IMR-90 (cell line): ENCODE results near the gene EML6. TPM values are rescaled to one million over a fixed set of nuclear protein-coding genes. Genes with fewer than 3 reads are reported as not detected.

Source experiments
- ATAC-seq: fragments of 200-7000 bp; cut with Tn5 transposase; 2 replicates; pipeline ENCODE4 v1.9.1; 2020; ENCODE audit warnings: low read depth, mild to moderate bottlenecking, moderate library complexity
- BruUV-seq: library from RNA; stranded (reverse); fragments of 400-500 nt; replicated peaks from 2 replicates; lab custom pipeline; 2021; lab: Mats Ljungman, UMichigan
- CTCF ChIA-PET: fragments of 300-600 bp; formaldehyde crosslinking; extraction: SDS; loops from one replicate; lab custom pipeline; 2021; ENCODE audit warnings: antibody characterized with exemption; lab: Yijun Ruan, JAX
- POLR2A ChIA-PET: fragments of 300-600 bp; sonication (Branson Sonifier 250); formaldehyde crosslinking; loops from one replicate; lab custom pipeline; 2022; ENCODE audit warnings: antibody characterized with exemption; ENCODE audit not compliant: unreplicated experiment; lab: Charles Lee
- DNase-seq: peaks from one replicate; pipeline ENCODE4 v3.0.0; 2013
- H2AFZ ChIP-seq: replicated peaks from 2 replicates; pipeline ENCODE3; 2013; ENCODE audit warnings: low read length, mild to moderate bottlenecking; ENCODE audit not compliant: poor library complexity
- H2AK5ac ChIP-seq: 2 replicates; pipeline ENCODE4 v1.6.1; 2013; ENCODE audit warnings: low read depth, low read length, inconsistent platforms
- H2AK9ac ChIP-seq: replicated peaks from 2 replicates; pipeline ENCODE3; 2013; ENCODE audit warnings: mild to moderate bottlenecking, low read depth, low read length, moderate library complexity; ENCODE audit not compliant: poor library complexity
- H2BK120ac ChIP-seq: 2 replicates; pipeline ENCODE4 v1.6.1; 2013; ENCODE audit warnings: low read depth, low read length, inconsistent platforms
- H2BK15ac ChIP-seq: 3 replicates; pipeline ENCODE4 v1.6.1; 2013; ENCODE audit warnings: low read depth, low read length, inconsistent platforms
- H2BK20ac ChIP-seq: 2 replicates; pipeline ENCODE4 v1.6.1; 2013; ENCODE audit warnings: low read depth, mild to moderate bottlenecking, inconsistent platforms, low read length, moderate library complexity
- H2BK5ac ChIP-seq: 2 replicates; pipeline ENCODE4 v1.6.1; 2013; ENCODE audit warnings: mild to moderate bottlenecking, low read depth, low read length, inconsistent platforms; ENCODE audit not compliant: poor library complexity, severe bottlenecking
- H3K14ac ChIP-seq: replicated peaks from 2 replicates; pipeline ENCODE4 v1.6.1; 2013; ENCODE audit warnings: low read depth, low read length, inconsistent platforms
- H3K18ac ChIP-seq: 2 replicates; pipeline ENCODE4 v1.6.1; 2013; ENCODE audit warnings: low read depth, low read length, control low read depth
- H3K23ac ChIP-seq: 2 replicates; pipeline ENCODE4 v1.6.1; 2013; ENCODE audit warnings: low read depth, low read length, inconsistent platforms
- H3K27ac ChIP-seq: 2 replicates; pipeline ENCODE4 v1.5.1; 2013; ENCODE audit warnings: mild to moderate bottlenecking, control low read depth, low read length; ENCODE audit not compliant: insufficient read depth
- H3K27me3 ChIP-seq: 2 replicates; pipeline ENCODE4 v1.6.1; 2013; ENCODE audit warnings: low read length; ENCODE audit not compliant: control insufficient read depth, insufficient read depth
- H3K36me3 ChIP-seq: 2 replicates; pipeline ENCODE4 v1.6.1; 2013; ENCODE audit warnings: low read length, mixed read lengths; ENCODE audit not compliant: control insufficient read depth, insufficient read depth
- H3K4ac ChIP-seq: 2 replicates; pipeline ENCODE4 v1.6.1; 2013; ENCODE audit warnings: low read depth, low read length, inconsistent platforms
- H3K4me1 ChIP-seq: 2 replicates; pipeline ENCODE4 v1.6.1; 2013; ENCODE audit warnings: low read length, mixed read lengths; ENCODE audit not compliant: control insufficient read depth, insufficient read depth
- H3K4me2 ChIP-seq: 2 replicates; pipeline ENCODE4 v1.6.1; 2013; ENCODE audit warnings: low read depth, mild to moderate bottlenecking, control low read depth, low read length, moderate library complexity
- H3K4me3 ChIP-seq: 2 replicates; pipeline ENCODE4 v1.5.1; 2013; ENCODE audit warnings: low read depth, mild to moderate bottlenecking, control low read depth, low read length, moderate library complexity; ENCODE audit not compliant: insufficient read depth
- H3K56ac ChIP-seq: 2 replicates; pipeline ENCODE4 v1.6.1; 2013; ENCODE audit warnings: low read length, inconsistent platforms; ENCODE audit not compliant: insufficient read depth; ENCODE audit errors: extremely low read depth
- H3K79me1 ChIP-seq, 2 experiments: 2 replicates each; pipeline ENCODE4 v1.6.1; 2013; ENCODE audit warnings: low read length in 2 of 2, inconsistent platforms in 1 of 2, low read depth in 1 of 2
- H3K9ac ChIP-seq: 2 replicates; pipeline ENCODE4 v1.6.1; 2013; ENCODE audit warnings: low read depth, low read length, control low read depth
- H3K9me1 ChIP-seq: 2 replicates; pipeline ENCODE4 v1.6.1; 2013; ENCODE audit warnings: low read length, inconsistent platforms; ENCODE audit not compliant: insufficient read depth
- H3K9me3 ChIP-seq: 2 replicates; pipeline ENCODE4 v1.6.1; 2013; ENCODE audit warnings: low read length; ENCODE audit not compliant: control insufficient read depth, insufficient read depth
- H4K20me1 ChIP-seq: 2 replicates; pipeline ENCODE4 v1.6.1; 2013; ENCODE audit warnings: low read length, inconsistent platforms; ENCODE audit not compliant: insufficient read depth
- H4K5ac ChIP-seq: 2 replicates; pipeline ENCODE4 v1.6.1; 2013; ENCODE audit warnings: mild to moderate bottlenecking, low read depth, low read length, control low read depth
- H4K8ac ChIP-seq, 2 experiments: 2 replicates each; pipeline ENCODE4 v1.6.1; 2013; ENCODE audit warnings: low read depth in 2 of 2, low read length in 2 of 2, control low read depth in 1 of 2, inconsistent platforms in 1 of 2
- H4K91ac ChIP-seq: 2 replicates; pipeline ENCODE4 v1.6.1; 2013; ENCODE audit warnings: low read depth, low read length, inconsistent platforms; ENCODE audit not compliant: insufficient read depth
- BHLHE40 ChIP-seq: fragments of 150-350 bp; IDR thresholded peaks from 2 replicates; pipeline ENCODE4 v1.6.1; 2016; ENCODE audit warnings: mild to moderate bottlenecking, low read depth, low read length
- CEBPB ChIP-seq: IDR thresholded peaks from 2 replicates; pipeline ENCODE4 v1.6.1; 2012; ENCODE audit warnings: low read depth, low read length, improper control_type of control experiment
- CHD1 ChIP-seq: IDR thresholded peaks from 2 replicates; pipeline ENCODE4 v1.6.1; 2012; ENCODE audit warnings: low read depth, low read length, improper control_type of control experiment
- FOS ChIP-seq: fragments of 150-350 bp; IDR thresholded peaks from 2 replicates; pipeline ENCODE4 v1.6.1; 2016; ENCODE audit warnings: low read depth, low read length
- MAFK ChIP-seq: IDR thresholded peaks from 2 replicates; pipeline ENCODE4 v1.6.1; 2012; ENCODE audit warnings: low read depth, low read length, improper control_type of control experiment
- MXI1 ChIP-seq: IDR thresholded peaks from 2 replicates; pipeline ENCODE4 v1.6.1; 2012; ENCODE audit warnings: low read depth, mild to moderate bottlenecking, low read length, moderate library complexity, borderline replicate concordance
- NFE2L2 ChIP-seq: fragments of 150-350 bp; IDR thresholded peaks from 2 replicates; pipeline ENCODE4 v1.6.1; 2016; ENCODE audit warnings: low read depth, mild to moderate bottlenecking, low read length
- POLR2A ChIP-seq: IDR thresholded peaks from 2 replicates; pipeline ENCODE4 v1.6.1; 2012; ENCODE audit warnings: mild to moderate bottlenecking, low read depth, low read length
- RAD21 ChIP-seq: IDR thresholded peaks from 2 replicates; pipeline ENCODE4 v1.6.1; 2012; ENCODE audit warnings: low read length, improper control_type of control experiment
- RCOR1 ChIP-seq: IDR thresholded peaks from 2 replicates; pipeline ENCODE4 v1.6.1; 2012; ENCODE audit warnings: mild to moderate bottlenecking, low read length, improper control_type of control experiment; ENCODE audit not compliant: insufficient replicate concordance
- RFX5 ChIP-seq: IDR thresholded peaks from 2 replicates; pipeline ENCODE4 v1.8.0; 2012; ENCODE audit warnings: low read depth, mild to moderate bottlenecking, low read length, moderate library complexity
- SMC3 ChIP-seq: fragments of 150-350 bp; IDR thresholded peaks from 2 replicates; pipeline ENCODE4 v1.6.1; 2016; ENCODE audit warnings: low read depth, mild to moderate bottlenecking, antibody characterized with exemption, low read length, moderate library complexity
- WGBS, 2 experiments: methylation state at CpG; one replicate each; pipeline versions ENCODE4 v1.1.5 to v1.1.7; 2013; ENCODE audit warnings: missing lambda C conversion rate in 2 of 2; ENCODE audit not compliant: insufficient read length in 1 of 2; ENCODE audit errors: extremely low coverage in 2 of 2; 5-methylcytosine and 5-hydroxymethylcytosine counted together
- dilution Hi-C: fragments of 300-500 bp; cut with HindIII; formaldehyde crosslinking; loops from one replicate; pipeline ENCODE4 v1.14.3; 2018; ENCODE audit warnings: low sequenced_read_pairs; ENCODE audit not compliant: unreplicated experiment
- in situ Hi-C: fragments of 300-500 bp; cut with MboI; formaldehyde crosslinking; loops from 3 replicates; pipeline ENCODE4 v1.14.3; 2019; ENCODE audit warnings: low sequenced_read_pairs, inconsistent platforms, mixed read lengths
- intact Hi-C: fragments of 100-400 bp; cut with micrococcal nuclease; formaldehyde crosslinking; loops from 2 replicates; pipeline ENCODE4 v1.10.0; 2022
- polyA plus RNA-seq, 3 experiments: library from polyadenylated mRNA; depleted of rRNA; stranded (reverse); fragments of >200 nt; gene quantifications; 2 replicates each; pipeline ENCODE4 v1.2.3, GENCODE V29; 2012; ENCODE audit warnings: low replicate concordance in 1 of 3
- total RNA-seq: library from RNA; depleted of rRNA; stranded (reverse); fragments of >200 nt; gene quantifications from 2 replicates; pipeline ENCODE4 v1.2.3, GENCODE V29; 2012
- TF ChIP-seq, protein P1 (sequence below): fragments of 150-350 bp; IDR thresholded peaks from 2 replicates; pipeline ENCODE4 v1.6.1; 2016; ENCODE audit warnings: low read depth, mild to moderate bottlenecking, low read length, moderate library complexity, borderline replicate concordance
- TF ChIP-seq, protein P2 (sequence below): fragments of 150-350 bp; IDR thresholded peaks from 2 replicates; pipeline ENCODE4 v1.6.1; 2017; ENCODE audit warnings: mild to moderate bottlenecking, antibody characterized with exemption, low read length, low read depth

Gene EML6
- total and polyA plus RNA-seq, 2 of the 4 experiments (the other 2 are of a cell fraction): 0.18 to 0.19 TPM

DNA sequence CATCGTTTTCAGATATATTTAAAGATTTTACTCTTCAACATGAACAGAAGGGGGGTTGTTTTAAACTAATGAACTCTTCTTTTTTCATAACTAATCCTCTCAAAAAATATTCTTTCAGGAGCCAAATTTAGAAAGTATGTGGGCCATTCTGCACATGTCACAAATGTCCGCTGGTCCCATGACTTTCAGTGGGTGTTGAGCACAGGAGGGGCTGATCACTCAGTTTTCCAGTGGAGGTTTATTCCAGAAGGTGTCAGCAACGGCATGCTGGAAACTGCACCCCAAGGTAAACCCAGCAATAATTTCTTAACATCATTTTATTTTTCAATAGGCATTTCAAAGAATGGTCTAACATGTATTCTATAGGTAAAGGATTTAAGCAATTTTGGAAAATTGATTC is 136.0 kb downstream of the EML6 start:
- Histone ChIP-seq H4K91ac (no peak overlapping the region), H2BK5ac (no peak overlapping the region), H3K56ac (no peak overlapping the region), H3K9ac (no peak overlapping the region), H2AK5ac (no peak overlapping the region), H3K14ac (no peak overlapping the region), H4K5ac (no peak overlapping the region), H3K9me3 (no peaks in the 10 kb centered on the region), H3K4me3 (no peak overlapping the region), H3K9me1 (peaks cover 4% of the 10 kb centered on the region), H3K27ac (no peak overlapping the region), H3K4me1 (peaks cover 2% of the 10 kb centered on the region), H2AFZ (no peak overlapping the region), H2AK9ac (no peak overlapping the region), H3K36me3 (no peaks in the 10 kb centered on the region), H3K23ac (no peak overlapping the region), H3K79me1 (no peaks in the 10 kb centered on the region), H2BK120ac (no peak overlapping the region), H4K20me1 (no peaks in the 10 kb centered on the region), H2BK20ac (no peak overlapping the region), H3K4me2 (no peak overlapping the region), H2BK15ac (no peak overlapping the region), H4K8ac (no peak overlapping the region), H3K4ac (no peak overlapping the region), H3K27me3 (no peaks in the 10 kb centered on the region; the same call in 1 of the 2 replicates), H3K18ac (no peak overlapping the region)
- no peak for DNase-seq
- POLR2A ChIA-PET: no interaction called here
- WGBS, 2 experiments: no CpG with 5 or more reads among the region's 3 CpGs
- intact Hi-C loops: no loop called here
- CTCF ChIA-PET: interaction anchor here (3.2 kb wide), 1 partner anchor 20 kb away, joined by 7 read pairs; no protein-coding TSS in a partner anchor
- TF ChIP-seq CHD1 (no peak), CEBPB (no peak), NFE2L2 (no peak), FOS (no peak), POLR2A (no peak), RAD21 (no peak), SMC3 (no peak), BHLHE40 (no peak), RFX5 (no peak), MAFK (no peak), MXI1 (no peak), RCOR1 (no peak)
- TF ChIP-seq, protein P1, sequence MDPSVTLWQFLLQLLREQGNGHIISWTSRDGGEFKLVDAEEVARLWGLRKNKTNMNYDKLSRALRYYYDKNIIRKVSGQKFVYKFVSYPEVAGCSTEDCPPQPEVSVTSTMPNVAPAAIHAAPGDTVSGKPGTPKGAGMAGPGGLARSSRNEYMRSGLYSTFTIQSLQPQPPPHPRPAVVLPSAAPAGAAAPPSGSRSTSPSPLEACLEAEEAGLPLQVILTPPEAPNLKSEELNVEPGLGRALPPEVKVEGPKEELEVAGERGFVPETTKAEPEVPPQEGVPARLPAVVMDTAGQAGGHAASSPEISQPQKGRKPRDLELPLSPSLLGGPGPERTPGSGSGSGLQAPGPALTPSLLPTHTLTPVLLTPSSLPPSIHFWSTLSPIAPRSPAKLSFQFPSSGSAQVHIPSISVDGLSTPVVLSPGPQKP: no peak
- TF ChIP-seq, protein P2, sequence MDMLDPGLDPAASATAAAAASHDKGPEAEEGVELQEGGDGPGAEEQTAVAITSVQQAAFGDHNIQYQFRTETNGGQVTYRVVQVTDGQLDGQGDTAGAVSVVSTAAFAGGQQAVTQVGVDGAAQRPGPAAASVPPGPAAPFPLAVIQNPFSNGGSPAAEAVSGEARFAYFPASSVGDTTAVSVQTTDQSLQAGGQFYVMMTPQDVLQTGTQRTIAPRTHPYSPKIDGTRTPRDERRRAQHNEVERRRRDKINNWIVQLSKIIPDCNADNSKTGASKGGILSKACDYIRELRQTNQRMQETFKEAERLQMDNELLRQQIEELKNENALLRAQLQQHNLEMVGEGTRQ: no peak
- in situ Hi-C loops: no loop called here
- dilution Hi-C loops: no loop called here
- no TSS peak for BruUV-seq
- no peak for ATAC-seq
